ENCODE data around the gene BMP2K.
"Not testable (repeated sequence)": the region's sequence is repeated elsewhere in the genome, so short reads cannot be mapped to it uniquely, and the experiment has no call there.

Gene BMP2K

GRCh38 chr4:78885598-78885997, 109.4 kb downstream of the BMP2K start:
- no peak overlapping the region for H3K4me3 ChIP-seq (ENCODE audit: low read depth, low read length)
- no peak for TF ChIP-seq CTCF (IDR thresholded peaks at IDR 0.05; ENCODE audit: low read depth, low read length)

GRCh38 chr4:78889955-78890354, 113.8 kb downstream of the BMP2K start:
- TF ChIP-seq CTCF (IDR thresholded peaks at IDR 0.05; ENCODE audit: low read depth, low read length) = no peak
- no peak overlapping the region for H3K4me3 ChIP-seq (ENCODE audit: low read depth, low read length)

- TF ChIP-seq CTCF (IDR thresholded peaks at IDR 0.05; ENCODE audit: low read depth, low read length) = no peak
- no peak overlapping the region for H3K4me3 ChIP-seq (ENCODE audit: low read depth, low read length)
These were observed 123.2 kb downstream of the BMP2K start for GRCh38 chr4:78899302-78899701.

- no peak for TF ChIP-seq CTCF (IDR thresholded peaks at IDR 0.05; ENCODE audit: low read depth, low read length)
These were observed 125.7 kb downstream of the BMP2K start for GRCh38 chr4:78901882-78902281.

GRCh38 chr4:78902298-78902697, 126.1 kb downstream of the BMP2K start:
- no peak overlapping the region for H3K4me3 ChIP-seq (ENCODE audit: low read depth, low read length)
- TF ChIP-seq CTCF (IDR thresholded peaks at IDR 0.05; ENCODE audit: low read depth, low read length) = no peak

More at GRCh38 chr4:78901882-78902281, 125.7 kb downstream of the BMP2K start:
- H3K4me3 ChIP-seq (ENCODE audit: low read depth, low read length) = no peak overlapping the region

GRCh38 chr4:78904143-78904542, 128.0 kb downstream of the BMP2K start:
- TF ChIP-seq CTCF (IDR thresholded peaks at IDR 0.05; ENCODE audit: low read depth, low read length) = no peak
- no peak overlapping the region for H3K4me3 ChIP-seq (ENCODE audit: low read depth, low read length)

GRCh38 chr4:78907638-78908037, 131.5 kb downstream of the BMP2K start:
- no peak overlapping the region for H3K4me3 ChIP-seq (ENCODE audit: low read depth, low read length)
- no peak for TF ChIP-seq CTCF (IDR thresholded peaks at IDR 0.05; ENCODE audit: low read depth, low read length)

- not testable (repeated sequence) for H3K4me3 ChIP-seq (ENCODE audit: low read depth, low read length)
These were observed 132.8 kb downstream of the BMP2K start for GRCh38 chr4:78908974-78909373.
